HTERT RPE-1 (cell line): ENCODE measurements around the gene ZFYVE1.

Experiments
- in situ Hi-C: fragments of 300-500 bp; cut with MboI; formaldehyde crosslinking; loops from 4 replicates; pipeline ENCODE4 v1.14.3; 2020; ENCODE audit warnings: low sequenced_read_pairs

Gene ZFYVE1

DNA sequence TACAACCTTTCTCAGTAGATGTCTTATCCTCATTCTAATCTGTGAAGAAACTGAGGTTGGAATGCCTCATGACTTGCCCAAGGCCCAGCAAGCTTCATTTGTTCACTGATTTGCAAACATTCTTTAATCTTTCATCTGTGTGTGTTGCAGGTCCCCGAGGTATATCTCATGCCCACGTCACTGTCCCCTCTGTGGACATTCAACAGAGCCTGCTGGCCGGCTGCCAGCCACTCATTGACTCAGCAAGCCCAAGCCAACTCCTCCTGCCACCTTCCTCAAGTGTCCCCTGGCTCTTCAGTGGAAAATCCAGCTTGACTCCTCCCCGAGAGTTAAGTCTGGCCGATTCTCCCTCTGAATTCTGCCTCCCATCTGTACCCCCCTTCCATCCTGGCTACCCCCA, 102.6 kb downstream of the ZFYVE1 start:
- in situ Hi-C loops, result no loop called here

GRCh38 chr14:72921396-72921795, 105.5 kb downstream of the ZFYVE1 start:
- in situ Hi-C loops, result no loop called here

DNA sequence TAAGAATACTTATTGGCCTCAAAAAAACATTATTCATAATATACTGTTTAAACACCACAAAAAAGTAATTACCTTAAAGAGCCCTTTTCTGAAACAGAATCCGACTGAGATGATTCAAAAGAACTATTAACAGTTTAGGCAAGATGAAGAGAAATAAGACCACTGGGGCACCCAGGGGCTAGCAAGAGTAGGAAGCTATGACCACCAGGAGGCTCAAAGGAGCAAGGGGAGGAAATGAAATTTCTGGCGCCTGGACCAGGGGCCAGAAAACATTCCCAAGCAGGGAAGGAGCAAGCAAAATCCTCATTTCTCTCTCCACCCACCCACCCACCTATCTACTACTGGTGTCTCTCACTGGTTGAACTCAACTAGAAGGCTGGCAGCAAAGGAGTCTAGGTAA, 106.9 kb downstream of the ZFYVE1 start:
- in situ Hi-C loops, result no loop called here
